H1 (cell line): ENCODE results near the gene GDAP2. TPM values are rescaled to one million over a fixed set of nuclear protein-coding genes. Genes with fewer than 3 reads are reported as not detected.

Source experiments
- polyA plus RNA-seq, 7 experiments: library from polyadenylated mRNA; depleted of rRNA in 3 of 7; stranded (reverse) in 5 of 7; unstranded in 2 of 7; fragments of >200 nt in 5 of 7; fragments of 200-250 nt in 2 of 7; gene quantifications; 1 replicate in 5 of 7; 2 replicates in 1 of 7; 4 replicates in 1 of 7; pipeline versions ENCODE4 v1.2.1 to v1.2.3, GENCODE V29; 2011 to 2013; ENCODE audit warnings: missing spikeins in 2 of 7, mixed read lengths in 2 of 7
- total RNA-seq: library from RNA; stranded (reverse); fragmentation: NEBNext Ultra II Directional; extraction: Animal tissue kit (Norgen Biotek cat#: 25700); gene quantifications from 2 replicates; pipeline ENCODE4 v1.2.1, GENCODE V29; 2021
- TF ChIP-seq, protein P1 (sequence below): IDR thresholded peaks from 2 replicates; pipeline ENCODE4 v1.6.1; 2012; ENCODE audit warnings: low read length, inconsistent platforms

GDAP2 gene
- total and polyA plus RNA-seq, 2 of the 8 experiments (the other 6 are each of a cell fraction or from before 2014, with no cell fraction given), result 8.6 to 27.8 TPM

DNA sequence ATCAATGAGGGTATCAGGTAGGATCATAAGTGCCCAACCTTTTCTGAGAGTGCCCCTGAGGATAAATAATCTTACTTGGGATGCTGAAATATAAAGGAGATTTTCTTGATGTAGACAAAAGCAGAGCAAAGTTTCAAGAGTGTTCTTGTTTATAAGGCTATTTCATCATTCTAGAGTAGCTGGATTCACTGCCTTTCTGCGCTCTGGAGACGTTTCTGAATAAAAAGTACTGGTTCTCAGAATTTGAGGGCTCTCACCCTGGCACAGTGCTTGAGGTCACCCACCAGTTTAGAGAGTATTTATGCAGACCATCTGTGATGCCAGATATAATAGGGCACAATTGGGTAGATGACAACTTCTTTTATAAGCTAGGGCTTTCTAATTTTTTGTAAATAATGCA is 103.3 kb downstream of the GDAP2 start (continued):
- TF ChIP-seq, protein P1, sequence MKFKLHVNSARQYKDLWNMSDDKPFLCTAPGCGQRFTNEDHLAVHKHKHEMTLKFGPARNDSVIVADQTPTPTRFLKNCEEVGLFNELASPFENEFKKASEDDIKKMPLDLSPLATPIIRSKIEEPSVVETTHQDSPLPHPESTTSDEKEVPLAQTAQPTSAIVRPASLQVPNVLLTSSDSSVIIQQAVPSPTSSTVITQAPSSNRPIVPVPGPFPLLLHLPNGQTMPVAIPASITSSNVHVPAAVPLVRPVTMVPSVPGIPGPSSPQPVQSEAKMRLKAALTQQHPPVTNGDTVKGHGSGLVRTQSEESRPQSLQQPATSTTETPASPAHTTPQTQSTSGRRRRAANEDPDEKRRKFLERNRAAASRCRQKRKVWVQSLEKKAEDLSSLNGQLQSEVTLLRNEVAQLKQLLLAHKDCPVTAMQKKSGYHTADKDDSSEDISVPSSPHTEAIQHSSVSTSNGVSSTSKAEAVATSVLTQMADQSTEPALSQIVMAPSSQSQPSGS, result no peak
- TF ChIP-seq, all 59 proteins: peak for 0
